IMR-90 (cell line): ENCODE results near the gene DNAH17. TPM values are rescaled to one million over a fixed set of nuclear protein-coding genes. Genes with fewer than 3 reads are reported as not detected.
"Not testable (repeated sequence)": the region's sequence is repeated elsewhere in the genome, so short reads cannot be mapped to it uniquely, and the experiment has no call there.

Experiments
- ATAC-seq: fragments of 200-7000 bp; cut with Tn5 transposase; 2 replicates; pipeline ENCODE4 v1.9.1; 2020; ENCODE audit warnings: low read depth, mild to moderate bottlenecking, moderate library complexity
- BruUV-seq: library from RNA; stranded (reverse); fragments of 400-500 nt; replicated peaks from 2 replicates; lab custom pipeline; 2021; lab: Mats Ljungman, UMichigan
- CTCF ChIA-PET: fragments of 300-600 bp; formaldehyde crosslinking; extraction: SDS; loops from one replicate; lab custom pipeline; 2021; ENCODE audit warnings: antibody characterized with exemption; lab: Yijun Ruan, JAX
- POLR2A ChIA-PET: fragments of 300-600 bp; sonication (Branson Sonifier 250); formaldehyde crosslinking; loops from one replicate; lab custom pipeline; 2022; ENCODE audit warnings: antibody characterized with exemption; ENCODE audit not compliant: unreplicated experiment; lab: Charles Lee
- DNase-seq: peaks from one replicate; pipeline ENCODE4 v3.0.0; 2013
- H2AFZ ChIP-seq: replicated peaks from 2 replicates; pipeline ENCODE3; 2013; ENCODE audit warnings: low read length, mild to moderate bottlenecking; ENCODE audit not compliant: poor library complexity
- H2AK5ac ChIP-seq: 2 replicates; pipeline ENCODE4 v1.6.1; 2013; ENCODE audit warnings: low read depth, low read length, inconsistent platforms
- H2AK9ac ChIP-seq: replicated peaks from 2 replicates; pipeline ENCODE3; 2013; ENCODE audit warnings: mild to moderate bottlenecking, low read depth, low read length, moderate library complexity; ENCODE audit not compliant: poor library complexity
- H2BK120ac ChIP-seq: 2 replicates; pipeline ENCODE4 v1.6.1; 2013; ENCODE audit warnings: low read depth, low read length, inconsistent platforms
- H2BK15ac ChIP-seq: 3 replicates; pipeline ENCODE4 v1.6.1; 2013; ENCODE audit warnings: low read depth, low read length, inconsistent platforms
- H2BK20ac ChIP-seq: 2 replicates; pipeline ENCODE4 v1.6.1; 2013; ENCODE audit warnings: low read depth, mild to moderate bottlenecking, inconsistent platforms, low read length, moderate library complexity
- H2BK5ac ChIP-seq: 2 replicates; pipeline ENCODE4 v1.6.1; 2013; ENCODE audit warnings: mild to moderate bottlenecking, low read depth, low read length, inconsistent platforms; ENCODE audit not compliant: poor library complexity, severe bottlenecking
- H3K14ac ChIP-seq: replicated peaks from 2 replicates; pipeline ENCODE4 v1.6.1; 2013; ENCODE audit warnings: low read depth, low read length, inconsistent platforms
- H3K18ac ChIP-seq: 2 replicates; pipeline ENCODE4 v1.6.1; 2013; ENCODE audit warnings: low read depth, low read length, control low read depth
- H3K23ac ChIP-seq: 2 replicates; pipeline ENCODE4 v1.6.1; 2013; ENCODE audit warnings: low read depth, low read length, inconsistent platforms
- H3K27ac ChIP-seq: 2 replicates; pipeline ENCODE4 v1.5.1; 2013; ENCODE audit warnings: mild to moderate bottlenecking, control low read depth, low read length; ENCODE audit not compliant: insufficient read depth
- H3K27me3 ChIP-seq: 2 replicates; pipeline ENCODE4 v1.6.1; 2013; ENCODE audit warnings: low read length; ENCODE audit not compliant: control insufficient read depth, insufficient read depth
- H3K36me3 ChIP-seq: 2 replicates; pipeline ENCODE4 v1.6.1; 2013; ENCODE audit warnings: low read length, mixed read lengths; ENCODE audit not compliant: control insufficient read depth, insufficient read depth
- H3K4ac ChIP-seq: 2 replicates; pipeline ENCODE4 v1.6.1; 2013; ENCODE audit warnings: low read depth, low read length, inconsistent platforms
- H3K4me1 ChIP-seq: 2 replicates; pipeline ENCODE4 v1.6.1; 2013; ENCODE audit warnings: low read length, mixed read lengths; ENCODE audit not compliant: control insufficient read depth, insufficient read depth
- H3K4me2 ChIP-seq: 2 replicates; pipeline ENCODE4 v1.6.1; 2013; ENCODE audit warnings: low read depth, mild to moderate bottlenecking, control low read depth, low read length, moderate library complexity
- H3K4me3 ChIP-seq: 2 replicates; pipeline ENCODE4 v1.5.1; 2013; ENCODE audit warnings: low read depth, mild to moderate bottlenecking, control low read depth, low read length, moderate library complexity; ENCODE audit not compliant: insufficient read depth
- H3K56ac ChIP-seq: 2 replicates; pipeline ENCODE4 v1.6.1; 2013; ENCODE audit warnings: low read length, inconsistent platforms; ENCODE audit not compliant: insufficient read depth; ENCODE audit errors: extremely low read depth
- H3K79me1 ChIP-seq, 2 experiments: 2 replicates each; pipeline ENCODE4 v1.6.1; 2013; ENCODE audit warnings: low read length in 2 of 2, inconsistent platforms in 1 of 2, low read depth in 1 of 2
- H3K9ac ChIP-seq: 2 replicates; pipeline ENCODE4 v1.6.1; 2013; ENCODE audit warnings: low read depth, low read length, control low read depth
- H3K9me1 ChIP-seq: 2 replicates; pipeline ENCODE4 v1.6.1; 2013; ENCODE audit warnings: low read length, inconsistent platforms; ENCODE audit not compliant: insufficient read depth
- H3K9me3 ChIP-seq: 2 replicates; pipeline ENCODE4 v1.6.1; 2013; ENCODE audit warnings: low read length; ENCODE audit not compliant: control insufficient read depth, insufficient read depth
- H4K20me1 ChIP-seq: 2 replicates; pipeline ENCODE4 v1.6.1; 2013; ENCODE audit warnings: low read length, inconsistent platforms; ENCODE audit not compliant: insufficient read depth
- H4K5ac ChIP-seq: 2 replicates; pipeline ENCODE4 v1.6.1; 2013; ENCODE audit warnings: mild to moderate bottlenecking, low read depth, low read length, control low read depth
- H4K8ac ChIP-seq, 2 experiments: 2 replicates each; pipeline ENCODE4 v1.6.1; 2013; ENCODE audit warnings: low read depth in 2 of 2, low read length in 2 of 2, control low read depth in 1 of 2, inconsistent platforms in 1 of 2
- H4K91ac ChIP-seq: 2 replicates; pipeline ENCODE4 v1.6.1; 2013; ENCODE audit warnings: low read depth, low read length, inconsistent platforms; ENCODE audit not compliant: insufficient read depth
- FOS ChIP-seq: fragments of 150-350 bp; IDR thresholded peaks from 2 replicates; pipeline ENCODE4 v1.6.1; 2016; ENCODE audit warnings: low read depth, low read length
- MXI1 ChIP-seq: IDR thresholded peaks from 2 replicates; pipeline ENCODE4 v1.6.1; 2012; ENCODE audit warnings: low read depth, mild to moderate bottlenecking, low read length, moderate library complexity, borderline replicate concordance
- NFE2L2 ChIP-seq: fragments of 150-350 bp; IDR thresholded peaks from 2 replicates; pipeline ENCODE4 v1.6.1; 2016; ENCODE audit warnings: low read depth, mild to moderate bottlenecking, low read length
- RAD21 ChIP-seq: IDR thresholded peaks from 2 replicates; pipeline ENCODE4 v1.6.1; 2012; ENCODE audit warnings: low read length, improper control_type of control experiment
- RCOR1 ChIP-seq: IDR thresholded peaks from 2 replicates; pipeline ENCODE4 v1.6.1; 2012; ENCODE audit warnings: mild to moderate bottlenecking, low read length, improper control_type of control experiment; ENCODE audit not compliant: insufficient replicate concordance
- WGBS, 2 experiments: methylation state at CpG; one replicate each; pipeline versions ENCODE4 v1.1.5 to v1.1.7; 2013; ENCODE audit warnings: missing lambda C conversion rate in 2 of 2; ENCODE audit not compliant: insufficient read length in 1 of 2; ENCODE audit errors: extremely low coverage in 2 of 2; 5-methylcytosine and 5-hydroxymethylcytosine counted together
- dilution Hi-C: fragments of 300-500 bp; cut with HindIII; formaldehyde crosslinking; loops from one replicate; pipeline ENCODE4 v1.14.3; 2018; ENCODE audit warnings: low sequenced_read_pairs; ENCODE audit not compliant: unreplicated experiment
- in situ Hi-C: fragments of 300-500 bp; cut with MboI; formaldehyde crosslinking; loops from 3 replicates; pipeline ENCODE4 v1.14.3; 2019; ENCODE audit warnings: low sequenced_read_pairs, inconsistent platforms, mixed read lengths
- intact Hi-C: fragments of 100-400 bp; cut with micrococcal nuclease; formaldehyde crosslinking; loops from 2 replicates; pipeline ENCODE4 v1.10.0; 2022
- polyA plus RNA-seq, 3 experiments: library from polyadenylated mRNA; depleted of rRNA; stranded (reverse); fragments of >200 nt; gene quantifications; 2 replicates each; pipeline ENCODE4 v1.2.3, GENCODE V29; 2012; ENCODE audit warnings: low replicate concordance in 1 of 3
- total RNA-seq: library from RNA; depleted of rRNA; stranded (reverse); fragments of >200 nt; gene quantifications from 2 replicates; pipeline ENCODE4 v1.2.3, GENCODE V29; 2012

DNAH17 gene
- total and polyA plus RNA-seq, 2 of the 4 experiments (the other 2 are of a cell fraction): not detected

- no peak for TF ChIP-seq FOS
Measured at GRCh38 chr17:78506454-78507309, 70.5 kb downstream of the DNAH17 start (continued).

DNA sequence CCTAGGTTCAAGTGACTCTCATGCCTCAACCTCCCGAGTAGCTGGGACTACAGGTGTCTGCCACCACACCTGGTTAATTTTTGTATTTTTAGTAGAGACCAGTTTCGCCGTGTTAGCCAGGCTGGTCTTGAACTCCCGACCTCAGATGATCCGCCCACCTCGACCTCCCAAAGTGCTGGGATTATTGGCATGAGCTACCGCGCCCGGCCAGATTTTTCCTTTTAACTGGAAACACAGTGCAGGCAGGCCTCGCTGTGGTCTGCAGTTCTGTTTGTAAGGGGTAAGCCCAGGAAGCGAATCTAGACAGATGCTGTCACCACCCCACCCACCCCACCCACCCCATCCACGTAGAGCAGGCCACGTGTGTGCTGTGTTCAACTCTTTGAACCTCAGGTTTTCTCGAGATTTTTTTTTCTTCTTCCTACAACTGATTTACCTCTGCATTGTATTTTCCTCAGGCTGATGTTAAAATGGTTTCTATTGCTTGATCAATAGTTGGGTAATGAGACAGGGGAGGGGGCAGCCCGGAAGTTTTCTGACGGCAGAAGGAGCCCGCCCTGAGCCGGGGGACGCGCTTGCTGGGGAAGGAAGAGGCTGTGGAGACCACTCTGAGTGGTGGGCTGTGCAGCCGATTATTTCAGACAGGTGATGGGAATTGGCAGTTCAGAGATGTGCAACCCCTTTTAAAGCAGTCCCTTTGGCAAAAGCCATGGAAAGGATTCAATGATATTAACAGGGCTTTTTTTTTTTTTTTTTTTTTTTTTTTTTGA is 72.9 kb downstream of the DNAH17 start:
- H3K4me3 ChIP-seq: no peak overlapping the region
- DNase-seq (no peak), ATAC-seq (no peak)
- no peak for TF ChIP-seq NFE2L2
- no peak for TF ChIP-seq RAD21
- no peak for TF ChIP-seq MXI1
- no peak for TF ChIP-seq RCOR1
- in situ Hi-C loops (no loop called here), intact Hi-C loops (no loop called here), dilution Hi-C loops (no loop called here)
- no peak overlapping the region for H2AK9ac ChIP-seq
- H2BK5ac ChIP-seq: no peak overlapping the region
- no peak overlapping the region for H2BK120ac ChIP-seq
- no peak overlapping the region for H4K5ac ChIP-seq
- CTCF ChIA-PET: no interaction called here
- no peak overlapping the region for H3K14ac ChIP-seq
- H3K4ac ChIP-seq: no peak overlapping the region
- H2AK5ac ChIP-seq: no peak overlapping the region
- H3K9ac ChIP-seq: no peak overlapping the region
- H3K27ac ChIP-seq: no peak overlapping the region
- POLR2A ChIA-PET: no interaction called here
- no peak overlapping the region for H4K8ac ChIP-seq
- H2BK15ac ChIP-seq: no peak overlapping the region
- no peaks in the 10 kb centered on the region for H4K20me1 ChIP-seq
- H3K79me1 ChIP-seq: no peaks in the 10 kb centered on the region
- no peak overlapping the region for H3K56ac ChIP-seq
- no peaks in the 10 kb centered on the region for H3K36me3 ChIP-seq
- no peak overlapping the region for H3K23ac ChIP-seq
- no peak overlapping the region for H2BK20ac ChIP-seq
- no peaks in the 10 kb centered on the region for H3K4me1 ChIP-seq
- peaks cover 32% of the 10 kb centered on the region for H3K27me3 ChIP-seq
- H3K9me1 ChIP-seq: no peaks in the 10 kb centered on the region
- H3K18ac ChIP-seq: no peak overlapping the region
- no peak overlapping the region for H4K91ac ChIP-seq
- 87% methylated on average over 3 of the region's 21 CpGs; no CpG with 5 or more reads in 1 of the 2 experiments for WGBS, 2 experiments
- BruUV-seq: no TSS peak
- no peaks in the 10 kb centered on the region; the same call in 1 of the 2 replicates for H3K9me3 ChIP-seq
- no peak overlapping the region for H2AFZ ChIP-seq
- no peak overlapping the region for H3K4me2 ChIP-seq

GRCh38 chr17:78503388-78503787 is 73.8 kb downstream of the DNAH17 start:
- DNase-seq, H3K4me1 ChIP-seq, H3K27ac ChIP-seq, H3K9me3 ChIP-seq, H2AK9ac ChIP-seq, H2AFZ ChIP-seq, POLR2A ChIA-PET, H3K79me1 ChIP-seq, H2BK120ac ChIP-seq, BruUV-seq, H2BK20ac ChIP-seq, in situ Hi-C loops, H4K20me1 ChIP-seq, H2AK5ac ChIP-seq, H4K8ac ChIP-seq, H3K23ac ChIP-seq, H3K9ac ChIP-seq, CTCF ChIA-PET, intact Hi-C loops, H3K56ac ChIP-seq, dilution Hi-C loops, H3K18ac ChIP-seq, H3K4me2 ChIP-seq, H4K5ac ChIP-seq, H3K4me3 ChIP-seq, ATAC-seq, H3K36me3 ChIP-seq, H2BK5ac ChIP-seq, H3K9me1 ChIP-seq, H3K14ac ChIP-seq, H4K91ac ChIP-seq, H2BK15ac ChIP-seq, H3K4ac ChIP-seq: not testable (repeated sequence)
- 82% methylated on average over 2 of the region's 11 CpGs; no CpG with 5 or more reads in 1 of the 2 experiments for WGBS, 2 experiments
- H3K27me3 ChIP-seq: peaks cover 31% of the 10 kb centered on the region
